WERI-Rb-1 (cell line): Measurements from ENCODE around the gene GARIN1A.

Experiments
- DNase-seq: peaks from one replicate; pipeline ENCODE4 v3.0.0-alpha.2; 2020
- H3K27ac ChIP-seq: fragments of 250-450 bp; sonication (Bioruptor Pico); 2 replicates; pipeline ENCODE4 v1.5.1; 2020; ENCODE audit warnings: mild to moderate bottlenecking, moderate library complexity
- H3K27me3 ChIP-seq: fragments of 250-450 bp; sonication (Bioruptor Pico); 2 replicates; pipeline ENCODE4 v1.5.1; 2021; ENCODE audit warnings: mild to moderate bottlenecking, low read depth, moderate library complexity; ENCODE audit not compliant: insufficient read depth, severe bottlenecking
- H3K36me3 ChIP-seq: fragments of 250-450 bp; sonication (Bioruptor Pico); 2 replicates; pipeline ENCODE4 v1.5.1; 2020; ENCODE audit warnings: mild to moderate bottlenecking, moderate library complexity
- H3K4me3 ChIP-seq: 2 replicates; pipeline ENCODE4 v1.5.1; 2011; ENCODE audit warnings: low read depth, mild to moderate bottlenecking, control low read depth, low read length
- H3K9me3 ChIP-seq: fragments of 250-450 bp; sonication (Bioruptor Pico); 2 replicates; pipeline ENCODE4 v1.5.1; 2021; ENCODE audit warnings: mild to moderate bottlenecking, moderate library complexity; ENCODE audit not compliant: severe bottlenecking
- CTCF ChIP-seq: IDR thresholded peaks from 2 replicates; pipeline ENCODE4 v1.5.1; 2011; ENCODE audit warnings: low read depth, mild to moderate bottlenecking, control low read depth, inconsistent platforms, low read length

The GARIN1A gene

GRCh38 chr7:128703609-128704241, 31.6 kb downstream of the GARIN1A start:
- TF ChIP-seq CTCF = no peak
- peaks cover 4% of the 10 kb centered on the region for H3K9me3 ChIP-seq
- no peaks in the 10 kb centered on the region for H3K36me3 ChIP-seq
- no peak overlapping the region for H3K4me3 ChIP-seq
- no peaks in the 10 kb centered on the region for H3K27me3 ChIP-seq
- no peak for DNase-seq
- H3K27ac ChIP-seq = no peak overlapping the region

- Histone ChIP-seq H3K9me3 (peaks cover under 1% of the 10 kb centered on the region), H3K27ac (no peak overlapping the region), H3K4me3 (no peak overlapping the region), H3K27me3 (no peaks in the 10 kb centered on the region), H3K36me3 (no peaks in the 10 kb centered on the region)
- no peak for TF ChIP-seq CTCF
- DNase-seq = no peak
Measured at GRCh38 chr7:128705891-128706333, 33.8 kb downstream of the GARIN1A start.

GRCh38 chr7:128707752-128708151, 35.7 kb downstream of the GARIN1A start:
- Histone ChIP-seq H3K4me3 (no peak overlapping the region), H3K36me3 (no peaks in the 10 kb centered on the region), H3K27ac (no peak overlapping the region), H3K9me3 (no peaks in the 10 kb centered on the region), H3K27me3 (no peaks in the 10 kb centered on the region)
- TF ChIP-seq CTCF = no peak
- DNase-seq = no peak

- DNase-seq = no peak
- H3K9me3 ChIP-seq = no peaks in the 10 kb centered on the region
- TF ChIP-seq CTCF = no peak
- H3K27ac ChIP-seq = no peak overlapping the region
- H3K4me3 ChIP-seq = no peak overlapping the region
- no peaks in the 10 kb centered on the region for H3K36me3 ChIP-seq
- no peaks in the 10 kb centered on the region for H3K27me3 ChIP-seq
Measured at GRCh38 chr7:128708235-128708634, 36.1 kb downstream of the GARIN1A start.

- Histone ChIP-seq H3K27me3 (no peaks in the 10 kb centered on the region), H3K4me3 (no peak overlapping the region), H3K27ac (no peak overlapping the region), H3K9me3 (no peaks in the 10 kb centered on the region), H3K36me3 (no peaks in the 10 kb centered on the region)
- DNase-seq = no peak
- no peak for TF ChIP-seq CTCF
Measured at GRCh38 chr7:128708824-128709223, 36.7 kb downstream of the GARIN1A start.

GRCh38 chr7:128710481-128710880, 38.4 kb downstream of the GARIN1A start:
- no peak overlapping the region for H3K4me3 ChIP-seq
- H3K36me3 ChIP-seq = no peaks in the 10 kb centered on the region
- no peaks in the 10 kb centered on the region for H3K27me3 ChIP-seq
- no peak for TF ChIP-seq CTCF
- no peak overlapping the region for H3K27ac ChIP-seq
- H3K9me3 ChIP-seq = no peaks in the 10 kb centered on the region
- DNase-seq = no peak
